ENCODE data around the gene SIT1. TPM values are rescaled to one million over a fixed set of nuclear protein-coding genes. Genes with fewer than 3 reads are reported as not detected.

The SIT1 gene
- not detected for total RNA-seq
- long read RNA-seq = 0 reads

GRCh38 chr9:35650341-35651158 lies at the start of gene SIT1:
Gene SIT1, minus strand, starts transcription at chr9:35650931. Its CDS starts 78 bp downstream, at chr9:35650853.
- intact Hi-C loops (cut with DNase I) = no loop called here
- DNase-seq (ENCODE audit: low spot score) = no peak

DNA sequence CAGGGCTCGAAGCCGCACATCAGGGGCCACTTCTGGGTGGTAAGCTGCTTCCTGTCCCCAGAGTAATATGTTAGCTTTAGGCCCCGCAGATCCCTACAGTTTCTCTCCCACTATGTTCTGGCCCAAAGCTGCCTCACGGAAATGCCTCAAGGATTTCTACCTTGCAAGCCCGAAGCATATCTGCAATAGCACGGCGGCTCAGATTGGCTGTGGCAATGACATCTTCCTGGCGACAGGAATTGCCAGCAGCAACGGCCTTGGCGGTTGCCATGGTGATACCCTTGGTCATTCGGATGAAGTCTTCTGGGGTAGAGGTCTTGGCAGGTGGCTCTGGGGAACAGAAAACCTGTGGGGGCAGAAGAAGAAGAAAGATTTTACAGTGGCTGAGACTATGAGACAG lies 49.3 kb upstream of the SIT1 start:
- no peak for DNase-seq (ENCODE audit: low spot score)
- intact Hi-C loops (cut with DNase I) = no loop called here

GRCh38 chr9:35698231-35698630 lies 47.5 kb upstream of the SIT1 start:
- intact Hi-C loops (cut with DNase I) = no loop called here
- no peak for DNase-seq (ENCODE audit: low spot score)

GRCh38 chr9:35697486-35697885 lies 46.8 kb upstream of the SIT1 start:
- intact Hi-C loops (cut with DNase I) = no loop called here
- no peak for DNase-seq (ENCODE audit: low spot score)

GRCh38 chr9:35696520-35697215 lies 45.9 kb upstream of the SIT1 start:
- intact Hi-C loops (cut with DNase I) = no loop called here
- DNase-seq (ENCODE audit: low spot score) = no peak

GRCh38 chr9:35695943-35696401 lies 45.2 kb upstream of the SIT1 start:
- intact Hi-C loops (cut with DNase I) = no loop called here

GRCh38 chr9:35691757-35692301 lies 41.1 kb upstream of the SIT1 start:
- no peak for DNase-seq (ENCODE audit: low spot score)
- intact Hi-C loops (cut with DNase I) = loop anchor here (2.0 kb wide), 1 partner anchor 33 kb away; the partner anchor contains the start of genes CCDC107 and RMRP

More at GRCh38 chr9:35695943-35696401, 45.2 kb upstream of the SIT1 start:
- DNase-seq (ENCODE audit: low spot score) = no peak

- intact Hi-C loops (cut with DNase I) = loop anchor here (2.0 kb wide), 1 partner anchor 32 kb away; the partner anchor contains the start of genes CCDC107 and RMRP
- DNase-seq (ENCODE audit: low spot score) = no peak
Measured at GRCh38 chr9:35691334-35691650, 40.6 kb upstream of the SIT1 start.

DNA sequence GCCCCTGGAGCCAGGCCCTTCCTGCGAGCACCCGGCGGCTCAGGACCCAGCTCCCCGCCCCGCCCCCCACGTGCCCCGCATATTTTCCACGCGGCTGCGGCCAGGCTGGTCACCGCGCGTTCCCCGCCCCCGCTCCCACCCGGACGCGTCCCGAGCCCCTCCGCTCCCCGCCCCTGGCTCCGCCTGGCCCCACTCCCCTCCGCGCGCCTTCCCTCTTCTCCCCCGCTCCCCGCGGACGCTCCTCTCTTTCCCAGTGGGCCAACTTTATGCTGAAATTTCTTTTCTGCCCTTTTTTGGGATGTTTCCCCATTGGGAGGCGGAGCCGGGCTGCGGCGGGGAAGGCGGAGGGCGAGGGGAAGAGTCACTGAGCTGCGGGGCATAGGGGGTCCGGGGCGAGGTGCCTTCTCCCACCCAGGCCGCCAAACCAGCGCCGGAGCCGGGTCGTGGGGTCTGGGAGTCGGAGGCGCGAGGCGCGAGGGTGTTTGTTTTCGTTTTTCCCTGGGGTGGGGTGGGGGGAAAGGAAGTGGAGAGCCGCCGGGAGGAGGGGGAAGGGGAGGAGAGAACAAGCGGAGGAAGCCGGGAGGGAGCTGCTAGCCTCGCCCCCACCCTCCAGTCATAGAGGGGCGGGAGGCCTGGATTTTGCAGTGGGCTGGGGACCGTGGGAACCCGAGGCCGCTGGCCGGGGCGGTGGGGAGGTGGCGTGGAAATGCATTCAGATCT lies 40.0 kb upstream of the SIT1 start:
- intact Hi-C loops (cut with DNase I) = loop anchor here (1.0 to 2.0 kb wide), 3 partner anchors 32 to 86 kb away; partner anchors contain the start of genes CCDC107, CREB3, RMRP and TLN1
- peak; percentile 88 for DNase-seq (ENCODE audit: low spot score)

- no peak for DNase-seq (ENCODE audit: low spot score)
- intact Hi-C loops (cut with DNase I) = loop anchor here (1.0 to 2.0 kb wide), 3 partner anchors 31 to 86 kb away; partner anchors contain the start of genes CCDC107, CREB3, RMRP and TLN1
Measured at GRCh38 chr9:35690294-35690613, 39.5 kb upstream of the SIT1 start.

DNA sequence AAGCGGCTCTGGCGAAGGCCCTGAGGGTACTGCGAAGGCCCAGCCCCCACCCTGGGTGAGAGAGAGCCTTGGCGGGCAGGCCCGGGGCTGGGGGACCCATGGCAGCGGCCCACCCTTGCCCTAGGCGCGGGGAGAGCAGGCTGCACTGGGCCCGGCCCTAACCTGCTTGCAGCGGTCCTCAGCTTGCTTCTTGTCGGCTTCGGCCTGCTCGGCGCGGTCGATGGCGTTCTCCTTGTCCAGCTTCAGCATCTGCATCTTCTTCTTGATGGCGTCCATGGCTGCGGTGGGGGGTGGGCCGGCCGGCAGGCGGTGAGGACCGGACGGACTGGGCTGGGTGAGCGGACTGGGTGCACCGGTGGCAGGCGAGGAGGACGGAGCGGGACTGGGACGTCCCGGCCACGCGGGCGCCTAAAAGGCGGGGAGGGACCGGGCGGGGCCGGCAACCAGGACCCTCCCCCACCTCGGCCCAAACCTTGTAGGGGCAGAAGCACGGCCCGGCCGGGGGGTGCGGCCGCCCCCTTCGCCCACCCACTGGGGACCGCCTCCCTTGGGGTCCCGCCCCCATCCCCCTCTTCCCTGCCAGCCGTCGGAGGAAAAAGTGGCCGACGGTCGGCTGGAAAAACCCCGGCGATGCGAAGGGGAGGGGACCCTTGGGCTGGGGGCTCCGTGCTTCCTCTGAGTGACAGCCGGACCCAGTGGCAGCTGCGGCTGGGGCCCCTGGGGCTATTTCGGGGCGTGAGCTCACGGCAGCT lies 39.0 kb upstream of the SIT1 start, which contains the start of gene TPM2:
Gene TPM2, minus strand, starts transcription at position 384 of the 752 bp plus-strand sequence. Its CDS starts 108 bp downstream, at position 276.
- DNase-seq (ENCODE audit: low spot score) = peak; percentile 89
- intact Hi-C loops (cut with DNase I) = loop anchor here (1.0 to 2.0 kb wide), 3 partner anchors 31 to 85 kb away; partner anchors contain the start of genes CCDC107, CREB3, RMRP and TLN1

- intact Hi-C loops (cut with DNase I) = no loop called here
- no peak for DNase-seq (ENCODE audit: low spot score)
Measured at GRCh38 chr9:35688558-35689541, 38.1 kb upstream of the SIT1 start.

- no peak for DNase-seq (ENCODE audit: low spot score)
- intact Hi-C loops (cut with DNase I) = no loop called here
Measured at GRCh38 chr9:35687972-35688557, 37.3 kb upstream of the SIT1 start.

- no peak for DNase-seq (ENCODE audit: low spot score)
- intact Hi-C loops (cut with DNase I) = no loop called here
Measured at GRCh38 chr9:35687306-35687705, 36.6 kb upstream of the SIT1 start.

DNA sequence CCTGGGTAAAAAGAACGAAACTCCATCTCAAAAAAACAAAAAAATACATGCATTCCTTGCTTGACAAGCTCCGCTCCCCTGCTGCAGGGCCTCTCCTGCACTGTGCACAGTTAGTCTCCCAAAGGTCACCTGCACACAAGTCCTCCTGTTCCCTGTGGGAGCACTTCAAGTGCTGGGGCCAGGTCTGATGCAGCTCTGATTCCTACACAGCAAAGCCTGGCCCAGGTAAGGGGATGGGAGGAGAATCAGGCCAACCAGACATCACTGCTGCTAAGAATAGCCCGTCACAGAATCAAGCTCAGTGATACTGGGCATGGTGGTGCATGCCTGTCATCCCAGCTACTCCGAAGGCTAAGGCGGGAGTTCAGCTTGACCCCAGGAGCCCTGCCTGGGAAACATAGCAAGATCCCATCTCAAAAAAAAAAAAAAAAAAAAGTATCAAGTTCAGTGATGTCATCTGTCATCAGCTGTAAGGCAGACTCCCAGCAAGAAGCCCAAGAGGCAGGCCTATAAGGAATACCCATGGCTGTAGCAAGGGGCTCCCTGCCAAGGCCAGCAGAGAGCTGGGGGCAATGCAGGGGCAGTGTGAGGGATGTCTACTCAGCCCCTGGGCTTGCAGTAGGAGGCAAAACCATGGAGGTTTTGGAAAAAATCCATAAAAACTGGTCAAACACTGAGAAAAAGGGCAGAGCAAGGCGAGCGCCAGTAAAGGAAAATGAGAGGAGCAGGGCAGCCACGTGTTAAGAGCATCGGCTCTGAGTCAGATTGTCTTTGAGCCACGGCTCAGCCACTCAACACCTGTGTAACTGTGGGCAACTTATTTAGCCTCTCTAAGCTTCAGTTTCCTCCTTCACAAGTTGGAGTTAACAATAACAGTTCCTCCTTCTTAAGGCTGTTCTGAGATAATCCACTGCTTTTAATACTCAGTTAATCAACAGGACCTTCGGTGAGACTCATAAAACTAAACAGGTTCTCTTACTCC lies 35.8 kb upstream of the SIT1 start:
- intact Hi-C loops (cut with DNase I) = no loop called here
- DNase-seq (ENCODE audit: low spot score) = no peak

GRCh38 chr9:35685506-35685905 lies 34.8 kb upstream of the SIT1 start:
- DNase-seq (ENCODE audit: low spot score) = no peak
- intact Hi-C loops (cut with DNase I) = no loop called here
